ENCODE data around the gene ZNF182. TPM values are rescaled to one million over a fixed set of nuclear protein-coding genes. Genes with fewer than 3 reads are reported as not detected.
"Not testable (repeated sequence)": the region's sequence is repeated elsewhere in the genome, so short reads cannot be mapped to it uniquely, and the experiment has no call there.

The ZNF182 gene
- total RNA-seq, 1 donor from 2014 or later = 0.11 TPM

DNA sequence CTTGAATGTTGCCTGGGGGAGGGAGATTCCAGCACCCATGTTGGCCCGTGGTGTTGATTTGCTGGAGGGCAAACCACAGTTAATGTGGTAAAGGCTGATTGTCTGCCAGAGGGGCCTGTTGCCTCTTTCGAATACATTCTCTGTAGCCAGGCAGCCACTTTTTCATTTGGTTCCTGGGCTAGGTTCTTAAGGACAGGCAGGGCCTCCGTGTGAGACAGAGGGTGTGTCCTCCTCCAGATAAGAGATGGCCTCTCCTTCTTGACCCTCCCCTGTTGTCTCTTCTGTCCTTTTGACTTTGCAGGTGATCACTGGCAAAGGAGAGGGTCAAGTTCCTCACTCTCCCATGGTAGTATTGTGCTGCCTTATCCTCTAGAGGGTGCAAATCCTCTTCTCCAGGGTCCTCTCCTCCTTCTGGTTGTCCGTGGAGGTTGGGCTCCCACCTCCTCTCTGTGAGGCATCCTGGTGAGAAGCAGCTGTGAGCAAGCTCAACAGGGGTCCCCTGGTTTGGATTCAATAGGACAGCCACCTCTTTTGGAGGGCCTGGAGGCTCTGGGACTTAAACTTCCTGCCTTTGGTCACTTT is 44.9 kb downstream of the ZNF182 start:
- TF ChIP-seq, protein P1, sequence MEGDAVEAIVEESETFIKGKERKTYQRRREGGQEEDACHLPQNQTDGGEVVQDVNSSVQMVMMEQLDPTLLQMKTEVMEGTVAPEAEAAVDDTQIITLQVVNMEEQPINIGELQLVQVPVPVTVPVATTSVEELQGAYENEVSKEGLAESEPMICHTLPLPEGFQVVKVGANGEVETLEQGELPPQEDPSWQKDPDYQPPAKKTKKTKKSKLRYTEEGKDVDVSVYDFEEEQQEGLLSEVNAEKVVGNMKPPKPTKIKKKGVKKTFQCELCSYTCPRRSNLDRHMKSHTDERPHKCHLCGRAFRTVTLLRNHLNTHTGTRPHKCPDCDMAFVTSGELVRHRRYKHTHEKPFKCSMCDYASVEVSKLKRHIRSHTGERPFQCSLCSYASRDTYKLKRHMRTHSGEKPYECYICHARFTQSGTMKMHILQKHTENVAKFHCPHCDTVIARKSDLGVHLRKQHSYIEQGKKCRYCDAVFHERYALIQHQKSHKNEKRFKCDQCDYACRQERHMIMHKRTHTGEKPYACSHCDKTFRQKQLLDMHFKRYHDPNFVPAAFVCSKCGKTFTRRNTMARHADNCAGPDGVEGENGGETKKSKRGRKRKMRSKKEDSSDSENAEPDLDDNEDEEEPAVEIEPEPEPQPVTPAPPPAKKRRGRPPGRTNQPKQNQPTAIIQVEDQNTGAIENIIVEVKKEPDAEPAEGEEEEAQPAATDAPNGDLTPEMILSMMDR (IDR thresholded peaks at IDR 0.05) = no peak
- no peaks in the 10 kb centered on the region for H3K36me3 ChIP-seq
- no peak overlapping the region for H3K4me3 ChIP-seq
- peaks cover 0 to 1% of the 10 kb centered on the region in 2 donors for H3K9me3 ChIP-seq
- no peak overlapping the region for H3K27ac ChIP-seq
- no peaks in the 10 kb centered on the region for H3K4me1 ChIP-seq
- H3K27me3 ChIP-seq = no peaks in the 10 kb centered on the region
- intact Hi-C loops (cut with DNase I) = no loop called here
- DNase-seq (ENCODE audit: low spot score in 2 of 2) = no peak

DNA sequence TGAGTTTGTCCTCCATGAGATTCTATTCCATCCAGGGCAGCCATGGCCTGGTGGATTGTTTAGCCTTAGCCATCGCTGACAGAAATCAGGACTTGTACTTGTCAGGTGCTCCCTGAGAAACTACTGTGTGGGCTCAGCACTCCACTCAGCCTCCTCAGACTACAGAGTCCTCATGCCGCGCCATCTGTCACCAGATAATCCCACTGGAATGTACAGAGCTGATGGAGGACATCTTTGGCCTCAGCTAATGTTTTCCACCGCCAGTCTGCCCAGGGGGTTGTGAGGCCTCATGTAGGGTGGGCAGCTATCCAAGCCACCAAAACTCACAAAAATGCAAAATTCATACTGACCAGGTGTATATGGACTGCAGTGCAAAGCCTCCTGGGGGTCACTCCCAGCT is 45.6 kb downstream of the ZNF182 start:
- H3K36me3 ChIP-seq; H3K27me3 ChIP-seq; DNase-seq (ENCODE audit: low spot score in 2 of 2); H3K27ac ChIP-seq; intact Hi-C loops (cut with DNase I); H3K4me1 ChIP-seq; H3K4me3 ChIP-seq; H3K9me3 ChIP-seq: not testable (repeated sequence)

DNA sequence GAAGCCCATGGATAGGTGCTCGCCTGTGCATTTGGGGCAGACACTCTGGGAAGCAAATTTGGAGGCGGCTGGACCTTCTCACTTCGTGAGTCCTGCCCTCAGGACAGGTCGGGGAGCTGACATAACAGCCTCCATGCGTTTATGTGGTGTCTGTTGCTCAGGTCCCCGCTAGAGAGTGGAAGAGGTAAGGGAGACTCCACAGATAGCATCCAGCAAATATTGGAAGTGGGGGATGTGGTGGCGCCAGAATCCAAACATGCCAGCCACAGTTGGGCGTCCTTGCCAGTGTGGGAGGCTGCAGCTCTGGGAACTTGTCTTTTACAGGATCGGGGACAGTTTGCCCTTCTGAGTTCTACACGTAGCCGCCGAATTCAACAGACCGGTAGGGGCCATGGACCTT is 47.8 kb downstream of the ZNF182 start:
- no peaks in the 10 kb centered on the region for H3K36me3 ChIP-seq
- no peaks in the 10 kb centered on the region for H3K9me3 ChIP-seq
- no peak overlapping the region for H3K4me3 ChIP-seq
- DNase-seq (ENCODE audit: low spot score in 2 of 2) = no peak
- H3K27me3 ChIP-seq = no peaks in the 10 kb centered on the region
- no peak overlapping the region for H3K27ac ChIP-seq
- intact Hi-C loops (cut with DNase I) = no loop called here
- TF ChIP-seq, protein P1 (IDR thresholded peaks at IDR 0.05) = no peak
- no peaks in the 10 kb centered on the region for H3K4me1 ChIP-seq

DNA sequence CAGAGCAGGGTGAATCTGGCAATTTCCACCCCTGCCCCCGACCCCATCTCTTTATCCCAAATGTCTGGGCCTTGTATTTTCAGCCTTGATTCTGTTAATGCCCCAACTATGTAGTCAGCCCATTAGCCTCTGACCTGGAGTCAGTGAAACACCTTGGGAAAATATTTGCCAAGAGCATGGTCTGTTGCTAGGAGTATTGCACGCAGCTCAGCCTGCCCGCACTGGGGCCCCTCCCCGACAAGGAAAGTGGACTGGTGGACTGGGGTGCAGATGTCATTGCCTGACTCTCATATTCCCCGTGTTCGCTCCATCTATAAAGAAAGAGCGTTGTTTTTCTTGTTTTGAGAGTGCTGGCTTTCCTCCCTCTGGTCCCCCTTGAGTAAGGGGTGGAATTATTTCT is 48.5 kb downstream of the ZNF182 start:
- intact Hi-C loops (cut with DNase I); H3K27me3 ChIP-seq; H3K27ac ChIP-seq; DNase-seq (ENCODE audit: low spot score in 2 of 2); H3K4me3 ChIP-seq; H3K4me1 ChIP-seq; H3K9me3 ChIP-seq; H3K36me3 ChIP-seq: not testable (repeated sequence)

DNA sequence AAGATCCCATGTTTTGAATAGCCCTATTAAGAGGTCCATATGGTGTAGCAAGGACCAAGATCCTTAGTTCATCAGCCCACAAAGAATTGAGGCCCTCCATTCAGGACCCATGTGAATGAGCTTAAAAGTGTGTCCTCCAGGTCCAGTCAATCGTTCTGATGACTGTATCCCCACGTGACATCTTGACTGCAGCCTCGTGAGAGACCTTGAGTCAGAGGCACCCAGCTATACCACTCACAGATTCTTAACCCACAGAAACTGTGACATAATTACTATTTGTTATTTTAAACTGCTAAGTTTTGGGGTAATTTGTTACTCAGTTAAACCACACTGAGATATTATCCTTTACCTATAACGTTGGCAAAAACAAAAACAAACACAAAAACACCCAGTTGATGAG is 62.4 kb downstream of the ZNF182 start:
- Histone ChIP-seq H3K4me1 (no peaks in the 10 kb centered on the region), H3K36me3 (no peaks in the 10 kb centered on the region), H3K27me3 (no peaks in the 10 kb centered on the region), H3K9me3 (peaks cover 0 to 5% of the 10 kb centered on the region in 2 donors), H3K27ac (no peak overlapping the region), H3K4me3 (no peak overlapping the region)
- no peak for DNase-seq (ENCODE audit: low spot score in 2 of 2)
- intact Hi-C loops (cut with DNase I) = no loop called here
- TF ChIP-seq, protein P1 (IDR thresholded peaks at IDR 0.05) = no peak

DNA sequence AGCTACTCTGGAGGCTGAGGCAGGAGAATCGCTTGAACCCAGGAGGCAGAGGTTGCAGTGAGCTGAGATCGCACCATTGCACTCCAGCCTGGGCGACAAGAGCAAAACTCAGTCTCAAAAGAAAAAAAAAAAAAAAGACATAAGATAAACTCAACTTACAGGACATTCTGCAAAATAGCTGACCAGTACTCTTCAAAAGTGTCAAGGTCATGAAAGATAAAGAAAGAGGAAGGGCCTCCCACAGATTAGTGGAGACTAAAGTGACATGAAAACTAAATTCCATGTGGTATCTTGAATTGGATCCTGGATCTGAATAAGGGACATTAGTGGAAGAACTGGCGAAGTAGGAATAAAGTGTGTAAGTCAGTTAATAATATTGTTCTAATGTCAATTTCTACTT is 63.3 kb downstream of the ZNF182 start:
- no peaks in the 10 kb centered on the region for H3K27me3 ChIP-seq
- no peak for DNase-seq (ENCODE audit: low spot score in 2 of 2)
- intact Hi-C loops (cut with DNase I) = no loop called here
- no peaks in the 10 kb centered on the region for H3K4me1 ChIP-seq
- no peak overlapping the region for H3K4me3 ChIP-seq
- H3K27ac ChIP-seq = no peak overlapping the region
- H3K9me3 ChIP-seq = peaks cover 0 to 5% of the 10 kb centered on the region in 2 donors
- TF ChIP-seq, protein P1 (IDR thresholded peaks at IDR 0.05) = no peak
- no peaks in the 10 kb centered on the region for H3K36me3 ChIP-seq

DNA sequence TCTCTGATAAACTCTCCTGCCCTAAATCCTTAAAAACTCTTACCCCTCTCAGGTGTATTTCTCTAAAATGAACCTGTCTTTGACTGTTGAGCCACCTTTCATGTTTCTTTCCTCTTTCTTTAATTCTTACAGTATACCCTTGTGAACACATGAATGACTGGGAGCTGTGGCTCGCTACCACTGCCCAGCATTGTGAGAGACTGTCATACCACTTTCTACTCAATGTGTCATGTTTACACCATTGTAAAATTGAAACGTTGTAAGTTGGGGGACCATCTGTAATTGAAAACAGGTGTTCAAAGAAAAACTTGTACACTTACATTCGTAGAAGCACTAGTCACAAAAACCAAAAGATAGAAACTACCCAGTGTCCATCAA is 66.9 kb downstream of the ZNF182 start:
- H3K9me3 ChIP-seq = peaks cover 0 to 5% of the 10 kb centered on the region in 2 donors
- H3K4me1 ChIP-seq = no peaks in the 10 kb centered on the region
- intact Hi-C loops (cut with DNase I) = no loop called here
- no peaks in the 10 kb centered on the region for H3K36me3 ChIP-seq
- TF ChIP-seq, protein P1 (IDR thresholded peaks at IDR 0.05) = no peak
- no peak overlapping the region for H3K4me3 ChIP-seq
- H3K27me3 ChIP-seq = no peaks in the 10 kb centered on the region
- no peak for DNase-seq (ENCODE audit: low spot score in 2 of 2)
- H3K27ac ChIP-seq = no peak overlapping the region

Data from ascending aorta (tissue), 2 donors.